Measurements from ENCODE around the gene POLR1A. TPM values are rescaled to one million over a fixed set of nuclear protein-coding genes. Genes with fewer than 3 reads are reported as not detected.

Gene POLR1A
- total RNA-seq, 1 donor = 43.1 TPM

- no peak for TF ChIP-seq CTCF (IDR thresholded peaks at IDR 0.05; ENCODE audit: insufficient read depth, low read length)
- H3K4me3 ChIP-seq (ENCODE audit: low read depth, low read length) = no peak overlapping the region
Measured at GRCh38 chr2:86027196-86027921, 78.3 kb downstream of the POLR1A start.

DNA sequence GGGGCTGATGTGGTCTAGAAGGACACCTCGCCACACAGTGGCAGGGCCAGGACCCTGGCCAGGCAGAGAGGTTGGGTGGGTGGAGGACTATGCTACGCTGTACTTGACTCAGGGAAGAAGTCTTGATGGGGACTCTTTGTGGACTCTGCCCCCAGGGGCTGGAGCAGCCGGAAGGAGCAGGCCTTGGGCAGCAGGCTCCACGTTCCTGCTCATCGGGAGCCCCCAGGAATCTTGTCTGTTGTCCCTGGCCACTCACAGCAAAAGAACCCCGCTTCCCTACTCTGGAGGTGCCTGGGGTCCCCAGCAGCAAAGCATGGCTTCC is 79.0 kb downstream of the POLR1A start:
- DNase-seq (ENCODE audit: low read depth) = no peak
- H3K4me3 ChIP-seq (ENCODE audit: low read depth, low read length) = no peak overlapping the region
- TF ChIP-seq CTCF (IDR thresholded peaks at IDR 0.05; ENCODE audit: insufficient read depth, low read length) = no peak

More at GRCh38 chr2:86027196-86027921, 78.3 kb downstream of the POLR1A start:
- no peak for DNase-seq (ENCODE audit: low read depth)

GRCh38 chr2:86025976-86026743 is 79.5 kb downstream of the POLR1A start:
- TF ChIP-seq CTCF (IDR thresholded peaks at IDR 0.05; ENCODE audit: insufficient read depth, low read length) = no peak
- DNase-seq (ENCODE audit: low read depth) = no peak
- H3K4me3 ChIP-seq (ENCODE audit: low read depth, low read length) = no peak overlapping the region

GRCh38 chr2:86025229-86025820 is 80.4 kb downstream of the POLR1A start:
- no peak overlapping the region for H3K4me3 ChIP-seq (ENCODE audit: low read depth, low read length)
- no peak for DNase-seq (ENCODE audit: low read depth)
- TF ChIP-seq CTCF (IDR thresholded peaks at IDR 0.05; ENCODE audit: insufficient read depth, low read length) = no peak

- no peak for DNase-seq (ENCODE audit: low read depth)
- TF ChIP-seq CTCF (IDR thresholded peaks at IDR 0.05; ENCODE audit: insufficient read depth, low read length) = no peak
- no peak overlapping the region for H3K4me3 ChIP-seq (ENCODE audit: low read depth, low read length)
Measured at GRCh38 chr2:86023366-86023712, 82.3 kb downstream of the POLR1A start.

- no peak for DNase-seq (ENCODE audit: low read depth)
- H3K4me3 ChIP-seq (ENCODE audit: low read depth, low read length) = no peak overlapping the region
- no peak for TF ChIP-seq CTCF (IDR thresholded peaks at IDR 0.05; ENCODE audit: insufficient read depth, low read length)
Measured at GRCh38 chr2:86022661-86023365, 82.9 kb downstream of the POLR1A start.
